GM12872 (cell line): ENCODE measurements around the gene TFAP2E.

Source experiments
- TF ChIP-seq, protein P1 (sequence below): IDR thresholded peaks from 3 replicates; pipeline ENCODE4 v1.5.1; 2011; ENCODE audit warnings: low read depth, mild to moderate bottlenecking, low read length, moderate library complexity; ENCODE audit not compliant: insufficient read depth

TFAP2E gene

GRCh38 chr1:35597870-35598269 is 24.8 kb downstream of the TFAP2E start:
- TF ChIP-seq, protein P1, sequence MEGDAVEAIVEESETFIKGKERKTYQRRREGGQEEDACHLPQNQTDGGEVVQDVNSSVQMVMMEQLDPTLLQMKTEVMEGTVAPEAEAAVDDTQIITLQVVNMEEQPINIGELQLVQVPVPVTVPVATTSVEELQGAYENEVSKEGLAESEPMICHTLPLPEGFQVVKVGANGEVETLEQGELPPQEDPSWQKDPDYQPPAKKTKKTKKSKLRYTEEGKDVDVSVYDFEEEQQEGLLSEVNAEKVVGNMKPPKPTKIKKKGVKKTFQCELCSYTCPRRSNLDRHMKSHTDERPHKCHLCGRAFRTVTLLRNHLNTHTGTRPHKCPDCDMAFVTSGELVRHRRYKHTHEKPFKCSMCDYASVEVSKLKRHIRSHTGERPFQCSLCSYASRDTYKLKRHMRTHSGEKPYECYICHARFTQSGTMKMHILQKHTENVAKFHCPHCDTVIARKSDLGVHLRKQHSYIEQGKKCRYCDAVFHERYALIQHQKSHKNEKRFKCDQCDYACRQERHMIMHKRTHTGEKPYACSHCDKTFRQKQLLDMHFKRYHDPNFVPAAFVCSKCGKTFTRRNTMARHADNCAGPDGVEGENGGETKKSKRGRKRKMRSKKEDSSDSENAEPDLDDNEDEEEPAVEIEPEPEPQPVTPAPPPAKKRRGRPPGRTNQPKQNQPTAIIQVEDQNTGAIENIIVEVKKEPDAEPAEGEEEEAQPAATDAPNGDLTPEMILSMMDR = no peak

- TF ChIP-seq, protein P1 = no peak
Measured at GRCh38 chr1:35598895-35599294, 25.8 kb downstream of the TFAP2E start.

DNA sequence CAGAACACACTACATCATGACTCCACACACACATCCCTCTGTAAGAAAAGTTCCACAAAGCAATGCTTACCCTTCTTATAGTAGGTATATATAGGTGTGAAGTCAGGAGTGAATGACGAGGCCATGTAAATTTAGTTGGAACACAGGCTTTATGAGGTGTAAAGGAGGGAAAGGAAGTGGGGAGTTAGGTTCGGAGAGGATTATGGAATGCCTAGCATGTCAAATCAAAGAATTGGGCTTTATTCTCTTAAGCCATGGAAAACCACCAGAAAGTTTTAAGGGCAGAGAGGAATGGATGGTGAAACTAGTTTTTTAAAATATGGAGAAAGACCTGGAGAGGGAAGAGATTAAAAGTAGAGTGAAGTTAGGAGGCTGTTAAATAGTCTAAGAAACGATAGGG is 26.3 kb downstream of the TFAP2E start:
- TF ChIP-seq, protein P1 = no peak

DNA sequence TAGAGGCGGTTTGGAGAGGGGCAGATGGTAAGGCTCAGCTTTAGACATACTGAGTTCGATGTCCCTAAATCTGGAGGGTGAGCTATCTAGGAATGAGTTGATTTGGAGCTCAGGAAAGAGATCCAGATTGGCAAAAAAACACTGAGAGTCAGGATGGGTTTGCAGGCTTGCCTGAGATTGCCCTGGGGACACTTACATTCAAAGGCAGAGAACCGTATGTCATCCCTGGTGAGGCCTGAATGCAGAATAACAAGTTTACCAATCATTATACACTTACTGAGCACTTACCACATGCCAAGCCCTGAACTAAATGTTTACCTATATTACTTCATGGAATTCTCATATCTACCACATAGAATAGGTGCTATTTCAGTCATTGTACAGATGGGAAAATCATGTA is 27.5 kb downstream of the TFAP2E start:
- TF ChIP-seq, protein P1 = no peak

DNA sequence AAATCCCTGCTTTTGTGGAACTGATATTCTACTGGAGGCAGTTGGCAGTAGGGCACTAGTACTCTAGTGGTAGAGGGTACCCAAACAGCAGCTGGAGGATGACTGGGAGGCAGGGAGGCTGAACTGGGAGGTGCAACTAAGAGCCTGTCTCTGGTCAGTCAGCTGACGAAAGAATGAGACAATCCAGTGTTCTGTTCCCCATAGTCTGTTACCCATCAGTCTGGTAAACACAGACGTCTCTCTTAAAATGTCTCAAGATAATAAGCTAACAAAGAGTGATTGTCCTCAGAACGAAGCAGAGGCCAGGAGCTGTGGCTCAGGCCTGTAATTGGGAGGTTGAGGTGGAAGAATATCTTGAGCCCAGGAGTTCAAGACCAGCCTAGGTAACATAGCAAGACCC is 30.4 kb downstream of the TFAP2E start:
- TF ChIP-seq, protein P1 = no peak

DNA sequence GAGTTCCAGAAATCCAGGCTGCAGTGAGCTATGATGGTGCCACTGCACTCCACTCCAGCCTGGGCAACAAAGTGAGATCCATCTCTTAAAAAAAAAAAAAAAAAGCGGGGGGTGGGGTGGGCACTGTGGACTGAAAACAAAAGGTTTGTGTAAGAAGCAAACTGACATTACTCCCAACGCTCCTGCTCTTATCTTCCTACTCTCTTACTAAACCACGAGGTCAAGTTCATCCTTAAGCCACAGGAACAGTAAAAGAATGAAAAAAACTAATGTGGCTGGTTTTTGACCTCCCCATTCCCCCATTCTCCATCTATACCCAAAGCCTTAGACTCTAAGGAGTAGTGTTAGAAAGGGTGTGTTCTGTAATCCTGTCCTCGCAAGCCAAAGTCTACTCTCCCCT is 30.8 kb downstream of the TFAP2E start:
- TF ChIP-seq, protein P1 = no peak

DNA sequence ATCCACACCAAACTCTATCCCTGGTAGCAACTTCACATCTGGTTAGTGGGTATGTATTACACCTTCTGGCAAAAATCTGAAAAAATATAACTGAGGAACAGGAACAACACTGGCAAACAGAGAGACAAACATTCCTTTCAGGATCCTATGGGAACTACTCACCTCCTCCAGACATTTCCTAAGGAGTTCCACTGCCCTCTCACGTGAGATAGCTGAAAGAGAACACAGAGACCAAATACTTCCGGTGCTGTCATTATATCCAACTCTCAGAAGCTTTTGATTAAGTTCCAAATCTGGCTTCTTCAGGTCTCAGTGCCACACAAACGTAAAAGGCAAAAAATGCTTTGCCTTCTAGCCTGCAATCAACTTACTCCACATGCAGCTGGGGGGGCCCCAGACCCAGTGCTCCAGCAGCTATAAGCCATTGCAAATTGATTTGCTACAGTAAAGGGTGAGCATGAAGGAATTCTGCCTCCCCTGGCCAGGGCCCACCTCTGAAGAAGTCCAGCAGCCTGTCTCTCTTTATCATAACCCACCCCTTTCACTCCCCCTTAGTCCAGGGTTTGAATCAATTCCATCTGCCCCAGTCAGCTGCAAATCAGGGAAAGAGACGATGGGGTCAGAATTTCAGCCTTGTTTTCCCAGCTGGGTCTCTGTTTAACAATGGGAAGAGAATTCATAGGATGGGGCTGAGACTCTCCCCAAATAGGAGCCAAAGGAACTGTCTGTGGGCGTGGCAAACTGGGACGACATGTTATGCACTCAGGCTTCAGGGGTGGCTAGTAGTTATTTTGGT is 32.2 kb downstream of the TFAP2E start:
- TF ChIP-seq, protein P1 = no peak
